GM12878 (cell line): ENCODE data around the gene SEPTIN10. TPM values are rescaled to one million over a fixed set of nuclear protein-coding genes. Genes with fewer than 3 reads are reported as not detected.

Experiments
- ATAC-seq: fragments of 200-7000 bp; cut with Tn5 transposase; 3 replicates; pipeline ENCODE4 v1.9.1; 2020; ENCODE audit warnings: mild to moderate bottlenecking, moderate library complexity
- BruUV-seq: library from RNA; stranded (reverse); fragments of 400-500 nt; replicated peaks from 2 replicates; lab custom pipeline; 2021; lab: Mats Ljungman, UMichigan
- CTCF ChIA-PET: fragments of 300-600 bp; sonication (Branson Sonifier 250); formaldehyde crosslinking; extraction: SDS; loops from one replicate; lab custom pipeline; 2021; ENCODE audit warnings: inconsistent platforms; lab: Yijun Ruan, JAX
- POLR2A ChIA-PET: fragments of 350-600 bp; formaldehyde crosslinking; extraction: SDS; loops from one replicate; lab custom pipeline; 2021; ENCODE audit warnings: inconsistent platforms; lab: Charles Lee
- RAD21 ChIA-PET: fragments of 300-600 bp; sonication (Branson Sonifier 250); formaldehyde crosslinking; loops from one replicate; lab custom pipeline; 2023; ENCODE audit warnings: antibody characterized with exemption; ENCODE audit not compliant: unreplicated experiment; lab: Charles Lee
- SMC1A ChIA-PET: fragments of 300-600 bp; sonication (Branson Sonifier 250); formaldehyde crosslinking; loops from one replicate; lab custom pipeline; 2023; ENCODE audit not compliant: unreplicated experiment, uncharacterized antibody; lab: Charles Lee
- DNase-seq: peaks from one replicate; pipeline ENCODE4 v3.0.0-alpha.2; 2011; ENCODE audit warnings: low read depth, low spot score
- FAIRE-seq: peaks from 3 replicates; lab custom pipeline; 2011; peaks lifted over from hg19 to GRCh38; lab: Jason Lieb, UNC
- H2AFZ ChIP-seq: 2 replicates; pipeline ENCODE4 v1.6.0; 2011; ENCODE audit warnings: low read depth, low read length, control low read depth; ENCODE audit not compliant: control insufficient read depth
- H3K27ac ChIP-seq: 2 replicates; pipeline ENCODE4 v1.5.1; 2011; ENCODE audit warnings: control low read depth; ENCODE audit not compliant: control insufficient read depth, insufficient read depth
- H3K27me3 ChIP-seq, 2 experiments: replicated peaks in 1 of 2; 2 replicates each; pipeline versions ENCODE4 v1.6.0 to v1.6.1; 2011; ENCODE audit warnings: low read length in 1 of 2; ENCODE audit not compliant: control insufficient read depth in 2 of 2, insufficient read depth in 2 of 2
- H3K36me3 ChIP-seq, 2 experiments: 2 replicates each; pipeline ENCODE4 v1.5.1; 2011; ENCODE audit warnings: low read length in 1 of 2; ENCODE audit not compliant: control insufficient read depth in 2 of 2, insufficient read depth in 2 of 2
- H3K4me1 ChIP-seq: 2 replicates; pipeline ENCODE4 v1.6.1; 2011; ENCODE audit warnings: mild to moderate bottlenecking, low read length, moderate library complexity, mixed read lengths; ENCODE audit not compliant: control insufficient read depth, insufficient read depth
- H3K4me2 ChIP-seq: 2 replicates; pipeline ENCODE4 v1.6.0; 2011; ENCODE audit warnings: control low read depth; ENCODE audit not compliant: control insufficient read depth, insufficient read depth
- H3K4me3 ChIP-seq: fragments of 200-600 bp; sonication (generic); 2 replicates; pipeline ENCODE4 v1.5.1; 2016
- H3K79me2 ChIP-seq: 2 replicates; pipeline ENCODE4 v1.6.0; 2011; ENCODE audit warnings: low read length; ENCODE audit not compliant: control insufficient read depth, insufficient read depth
- H3K9ac ChIP-seq: 2 replicates; pipeline ENCODE4 v1.8.0; 2011; ENCODE audit warnings: low read length, control low read depth, mixed read lengths; ENCODE audit not compliant: control insufficient read depth, insufficient read depth
- H3K9me3 ChIP-seq: replicated peaks from 3 replicates; pipeline ENCODE4 v1.5.1; 2011; ENCODE audit warnings: mild to moderate bottlenecking, low read length; ENCODE audit not compliant: control insufficient read depth, insufficient read depth
- H4K20me1 ChIP-seq: 2 replicates; pipeline ENCODE4 v1.6.0; 2011; ENCODE audit not compliant: control insufficient read depth, insufficient read depth
- BHLHE40 ChIP-seq, 2 experiments: fragments of 450-650 bp in 1 of 2; IDR thresholded peaks; 2 replicates each; pipeline ENCODE4 v1.6.1; 2011 to 2017; ENCODE audit warnings: low read depth in 2 of 2, borderline replicate concordance in 1 of 2, improper control_type of control experiment in 1 of 2, low read length in 1 of 2, mild to moderate bottlenecking in 1 of 2
- EGR1 ChIP-seq, 2 experiments: IDR thresholded peaks; 1 replicate in 1 of 2; 2 replicates in 1 of 2; pipeline ENCODE4 v1.6.1; 2011 to 2012; ENCODE audit warnings: low read depth in 2 of 2, low read length in 2 of 2, borderline replicate concordance in 1 of 2, mild to moderate bottlenecking in 1 of 2, moderate library complexity in 1 of 2
- FOXM1 ChIP-seq: IDR thresholded peaks from 2 replicates; pipeline ENCODE4 v1.6.1; 2012; ENCODE audit warnings: low read depth, mild to moderate bottlenecking, inconsistent platforms, low read length, moderate library complexity
- IRF4 ChIP-seq: IDR thresholded peaks from 2 replicates; pipeline ENCODE4 v1.6.1; 2011; ENCODE audit warnings: low read depth, low read length
- NKRF ChIP-seq: fragments of 450-650 bp; conservative IDR thresholded peaks from 2 replicates; pipeline ENCODE4 v1.6.1; 2017; ENCODE audit warnings: mild to moderate bottlenecking, moderate library complexity
- NR2C1 ChIP-seq: fragments of 450-650 bp; IDR thresholded peaks from 2 replicates; pipeline ENCODE4 v1.6.1; 2017; ENCODE audit warnings: antibody characterized with exemption, mild to moderate bottlenecking, moderate library complexity
- POU2F2 ChIP-seq: IDR thresholded peaks from 3 replicates; pipeline ENCODE4 v1.6.1; 2011; ENCODE audit warnings: low read depth, mild to moderate bottlenecking, low read length, borderline replicate concordance
- RUNX3 ChIP-seq: IDR thresholded peaks from 2 replicates; pipeline ENCODE4 v1.6.1; 2012; ENCODE audit warnings: low read length, inconsistent platforms
- SIN3A ChIP-seq: IDR thresholded peaks from 2 replicates; pipeline ENCODE4 v1.6.1; 2012; ENCODE audit warnings: low read depth, low read length, improper control_type of control experiment
- SREBF2 ChIP-seq: IDR thresholded peaks from 2 replicates; pipeline ENCODE4 v1.6.1; 2012; ENCODE audit warnings: mild to moderate bottlenecking, low read length
- TCF12 ChIP-seq: IDR thresholded peaks from 2 replicates; pipeline ENCODE4 v1.6.1; 2011; ENCODE audit warnings: low read depth, mild to moderate bottlenecking, low read length
- WRNIP1 ChIP-seq: IDR thresholded peaks from 2 replicates; pipeline ENCODE4 v1.6.1; 2011; ENCODE audit warnings: low read depth, low read length, improper control_type of control experiment, borderline replicate concordance
- ZNF592 ChIP-seq: fragments of 450-650 bp; IDR thresholded peaks from 2 replicates; pipeline ENCODE4 v1.6.1; 2017; ENCODE audit warnings: mild to moderate bottlenecking, moderate library complexity
- WGBS: methylation state at CpG from one replicate; pipeline ENCODE4 v1.1.6; 2016; ENCODE audit warnings: low lambda C conversion rate; ENCODE audit not compliant: insufficient replicate concordance, insufficient coverage; ENCODE audit errors: missing lambda C conversion rate; 5-methylcytosine and 5-hydroxymethylcytosine counted together
- in situ Hi-C: fragments of 300-500 bp; cut with MboI; formaldehyde crosslinking; loops from 9 replicates; pipeline ENCODE4 v1.14.3; 2018; ENCODE audit warnings: mixed read lengths
- intact Hi-C: fragments of 100-400 bp; cut with micrococcal nuclease; formaldehyde crosslinking; loops from one replicate; pipeline ENCODE4 v1.14.2; 2022; ENCODE audit not compliant: unreplicated experiment
- polyA plus RNA-seq, 11 experiments: library from polyadenylated mRNA; depleted of rRNA in 4 of 11; unstranded in 6 of 11; stranded (reverse) in 5 of 11; fragments of >200 nt; fragmentation: Nextera tagmentation in 4 of 11; fragmentation: Illumina TruSeq in 1 of 11; extraction: Ambion mirVana in 4 of 11; extraction: Trizol in 1 of 11; gene quantifications; 1 replicate in 1 of 11; 2 replicates in 10 of 11; pipeline versions ENCODE4 v1.2.1 to v1.2.3, GENCODE V29; 2011 to 2016; ENCODE audit warnings: inconsistent platforms in 2 of 11, missing spikeins in 2 of 11, low read depth in 1 of 11
- total RNA-seq, 4 experiments: library from RNA; depleted of rRNA in 3 of 4; stranded (reverse); fragments of >200 nt in 3 of 4; fragmentation: Illumina TruSeq in 1 of 4; extraction: Trizol in 1 of 4; gene quantifications; 2 replicates each; pipeline versions ENCODE4 v1.2.1 to v1.2.3, GENCODE V29; 2013 to 2021

SEPTIN10 gene
- total and polyA plus RNA-seq, 10 of the 15 experiments (the other 5 are each of a cell fraction or from before 2014, with no cell fraction given): 20.2 to 132 (median 62.7) TPM

- FAIRE-seq (peak; percentile 79), ATAC-seq (peak; percentile 97), DNase-seq (peak; percentile 39)
- in situ Hi-C loops (no loop called here), intact Hi-C loops (loop anchor here (1.0 to 10.0 kb wide), 6 partner anchors 29 to 190 kb away; no protein-coding TSS in a partner anchor)
- H3K27ac ChIP-seq: no peak overlapping the region
- H3K4me1 ChIP-seq: no peaks in the 10 kb centered on the region; the same call in 1 of the 2 replicates
- H3K4me3 ChIP-seq: no peak overlapping the region
- POLR2A ChIA-PET: interaction anchor here (1.0 to 1.7 kb wide), 2 partner anchors 32 to 62 kb away, joined by 5 read pairs; no protein-coding TSS in a partner anchor
- WGBS: 28% methylated on average over 10 of the region's 10 CpGs
- no TSS peak for BruUV-seq
- H4K20me1 ChIP-seq: no peaks in the 10 kb centered on the region
- SMC1A ChIA-PET: interaction anchor here (0.6 to 7.3 kb wide), 36 partner anchors 10 to 189 kb away, joined by 3 to 110 read pairs (median 4); partner anchors contain the start of genes SEPTIN10 and SOWAHC
- H2AFZ ChIP-seq: no peak overlapping the region
- no peaks in the 10 kb centered on the region; a peak in 1 of 4 replicates for H3K27me3 ChIP-seq
- H3K79me2 ChIP-seq: no peaks in the 10 kb centered on the region
- no peaks in the 10 kb centered on the region; the same call in 2 of the 3 replicates for H3K9me3 ChIP-seq
- RAD21 ChIA-PET: interaction anchor here (0.6 to 5.9 kb wide), 28 partner anchors 10 to 419 kb away, joined by 3 to 110 read pairs (median 6); partner anchors contain the start of genes SEPTIN10 and SOWAHC
- no peak overlapping the region for H3K4me2 ChIP-seq
- no peaks in the 10 kb centered on the region; a peak in 1 of 4 replicates for H3K36me3 ChIP-seq
- CTCF ChIA-PET: interaction anchor here (0.6 to 8.0 kb wide), 48 partner anchors 9 to 699 kb away, joined by 3 to 163 read pairs (median 6); partner anchors contain the start of genes SEPTIN10 and SOWAHC
- H3K9ac ChIP-seq: no peak overlapping the region
- TF ChIP-seq TCF12 (no peak), EGR1 (IDR thresholded peaks at IDR 0.05; ENCODE audit: borderline replicate concordance in 1 of 2, low read depth in 2 of 2, low read length in 2 of 2) (no peak), NR2C1 (peak; percentile 30; the same call in 1 of the 2 replicates), IRF4 (peak; percentile 52; the same call in 1 of the 2 replicates), SREBF2 (no peak), NKRF (no peak), SIN3A (0 out of 2 replicates have a peak, but pooled peaks have one; percentile 29), POU2F2 (0 out of 3 replicates have a peak, but pooled peaks have one; percentile 24), WRNIP1 (no peak), RUNX3 (no peak), FOXM1 (peak; percentile 54; the same call in 1 of the 2 replicates), BHLHE40 (IDR thresholded peaks at IDR 0.05; ENCODE audit: borderline replicate concordance in 1 of 2, low read depth in 2 of 2, low read length in 1 of 2) (0 out of 4 replicates have a peak, but pooled peaks of 1 of the 2 experiments have one; percentile 28), ZNF592 (0 out of 2 replicates have a peak, but pooled peaks have one; percentile 20)
These were observed 67.7 kb downstream of the SEPTIN10 start for GRCh38 chr2:109545828-109546713.
